Fibroblast of pulmonary artery (primary cell): ENCODE data around the gene EP400.
A peak's percentile ranks its signal among the peaks of the same experiment; 100 is the strongest.

Experiments
- DNase-seq: peaks from one replicate; pipeline ENCODE4 v3.0.0-alpha.2; 2010; ENCODE audit warnings: low read depth
- H3K4me3 ChIP-seq: replicated peaks from 2 replicates; pipeline ENCODE4 v1.5.1; 2011; ENCODE audit warnings: low read depth, mild to moderate bottlenecking, control low read depth, low read length, moderate library complexity
- TF ChIP-seq, protein P1 (sequence below): IDR thresholded peaks from 2 replicates; pipeline ENCODE4 v1.5.1; 2011; ENCODE audit warnings: mild to moderate bottlenecking, control low read depth, low read length, inconsistent platforms; ENCODE audit errors: missing control alignments

The EP400 gene, protein sequence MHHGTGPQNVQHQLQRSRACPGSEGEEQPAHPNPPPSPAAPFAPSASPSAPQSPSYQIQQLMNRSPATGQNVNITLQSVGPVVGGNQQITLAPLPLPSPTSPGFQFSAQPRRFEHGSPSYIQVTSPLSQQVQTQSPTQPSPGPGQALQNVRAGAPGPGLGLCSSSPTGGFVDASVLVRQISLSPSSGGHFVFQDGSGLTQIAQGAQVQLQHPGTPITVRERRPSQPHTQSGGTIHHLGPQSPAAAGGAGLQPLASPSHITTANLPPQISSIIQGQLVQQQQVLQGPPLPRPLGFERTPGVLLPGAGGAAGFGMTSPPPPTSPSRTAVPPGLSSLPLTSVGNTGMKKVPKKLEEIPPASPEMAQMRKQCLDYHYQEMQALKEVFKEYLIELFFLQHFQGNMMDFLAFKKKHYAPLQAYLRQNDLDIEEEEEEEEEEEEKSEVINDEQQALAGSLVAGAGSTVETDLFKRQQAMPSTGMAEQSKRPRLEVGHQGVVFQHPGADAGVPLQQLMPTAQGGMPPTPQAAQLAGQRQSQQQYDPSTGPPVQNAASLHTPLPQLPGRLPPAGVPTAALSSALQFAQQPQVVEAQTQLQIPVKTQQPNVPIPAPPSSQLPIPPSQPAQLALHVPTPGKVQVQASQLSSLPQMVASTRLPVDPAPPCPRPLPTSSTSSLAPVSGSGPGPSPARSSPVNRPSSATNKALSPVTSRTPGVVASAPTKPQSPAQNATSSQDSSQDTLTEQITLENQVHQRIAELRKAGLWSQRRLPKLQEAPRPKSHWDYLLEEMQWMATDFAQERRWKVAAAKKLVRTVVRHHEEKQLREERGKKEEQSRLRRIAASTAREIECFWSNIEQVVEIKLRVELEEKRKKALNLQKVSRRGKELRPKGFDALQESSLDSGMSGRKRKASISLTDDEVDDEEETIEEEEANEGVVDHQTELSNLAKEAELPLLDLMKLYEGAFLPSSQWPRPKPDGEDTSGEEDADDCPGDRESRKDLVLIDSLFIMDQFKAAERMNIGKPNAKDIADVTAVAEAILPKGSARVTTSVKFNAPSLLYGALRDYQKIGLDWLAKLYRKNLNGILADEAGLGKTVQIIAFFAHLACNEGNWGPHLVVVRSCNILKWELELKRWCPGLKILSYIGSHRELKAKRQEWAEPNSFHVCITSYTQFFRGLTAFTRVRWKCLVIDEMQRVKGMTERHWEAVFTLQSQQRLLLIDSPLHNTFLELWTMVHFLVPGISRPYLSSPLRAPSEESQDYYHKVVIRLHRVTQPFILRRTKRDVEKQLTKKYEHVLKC (N-terminal part only)

DNA sequence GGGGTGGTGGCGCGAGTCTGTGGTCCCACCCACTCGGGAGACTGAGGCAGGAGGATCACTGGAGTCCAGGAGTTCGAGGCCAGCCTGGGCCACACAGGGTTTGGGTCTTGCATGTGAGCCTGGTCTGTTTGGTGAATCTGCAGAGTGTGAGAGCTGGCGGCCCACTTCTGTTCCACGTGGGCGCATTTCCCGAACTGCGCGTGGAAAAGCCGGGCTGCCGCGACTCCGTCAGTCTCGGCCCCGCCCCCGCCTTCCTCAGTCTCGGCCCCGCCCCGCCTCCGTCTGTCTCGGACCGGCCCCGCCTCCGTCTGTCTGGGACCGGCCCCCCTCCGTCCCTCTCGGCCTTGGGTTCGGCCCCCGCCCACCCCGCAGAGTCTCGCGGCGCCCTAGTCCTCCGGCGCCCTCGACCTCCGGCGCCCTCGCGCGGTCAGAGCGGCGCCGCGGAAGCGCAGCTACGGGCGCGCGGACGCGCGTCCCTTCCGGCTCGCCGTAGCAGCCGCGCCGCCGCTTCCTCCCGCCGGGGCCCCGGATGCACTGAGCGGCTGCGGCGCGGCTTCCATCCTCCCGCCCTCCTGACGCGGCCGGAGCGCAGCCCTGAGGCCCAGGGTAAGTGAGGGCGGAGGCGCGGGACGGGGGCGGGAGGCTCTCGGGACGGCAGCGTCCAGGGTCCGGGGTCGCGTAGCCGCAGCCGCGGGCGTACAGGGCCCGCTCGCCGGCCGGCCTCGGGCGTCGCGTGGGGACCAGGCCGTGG is at the start of gene EP400:
Gene EP400, plus strand, starts transcription at position 512 of the 751 bp plus-strand sequence. CDS start 10,678 bp downstream, outside the sequence.
- peak; percentile 94 for DNase-seq
- H3K4me3 ChIP-seq = peak within 1 kb of the TSS; percentile 81
- TF ChIP-seq, protein P1, sequence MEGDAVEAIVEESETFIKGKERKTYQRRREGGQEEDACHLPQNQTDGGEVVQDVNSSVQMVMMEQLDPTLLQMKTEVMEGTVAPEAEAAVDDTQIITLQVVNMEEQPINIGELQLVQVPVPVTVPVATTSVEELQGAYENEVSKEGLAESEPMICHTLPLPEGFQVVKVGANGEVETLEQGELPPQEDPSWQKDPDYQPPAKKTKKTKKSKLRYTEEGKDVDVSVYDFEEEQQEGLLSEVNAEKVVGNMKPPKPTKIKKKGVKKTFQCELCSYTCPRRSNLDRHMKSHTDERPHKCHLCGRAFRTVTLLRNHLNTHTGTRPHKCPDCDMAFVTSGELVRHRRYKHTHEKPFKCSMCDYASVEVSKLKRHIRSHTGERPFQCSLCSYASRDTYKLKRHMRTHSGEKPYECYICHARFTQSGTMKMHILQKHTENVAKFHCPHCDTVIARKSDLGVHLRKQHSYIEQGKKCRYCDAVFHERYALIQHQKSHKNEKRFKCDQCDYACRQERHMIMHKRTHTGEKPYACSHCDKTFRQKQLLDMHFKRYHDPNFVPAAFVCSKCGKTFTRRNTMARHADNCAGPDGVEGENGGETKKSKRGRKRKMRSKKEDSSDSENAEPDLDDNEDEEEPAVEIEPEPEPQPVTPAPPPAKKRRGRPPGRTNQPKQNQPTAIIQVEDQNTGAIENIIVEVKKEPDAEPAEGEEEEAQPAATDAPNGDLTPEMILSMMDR = no peak

DNA sequence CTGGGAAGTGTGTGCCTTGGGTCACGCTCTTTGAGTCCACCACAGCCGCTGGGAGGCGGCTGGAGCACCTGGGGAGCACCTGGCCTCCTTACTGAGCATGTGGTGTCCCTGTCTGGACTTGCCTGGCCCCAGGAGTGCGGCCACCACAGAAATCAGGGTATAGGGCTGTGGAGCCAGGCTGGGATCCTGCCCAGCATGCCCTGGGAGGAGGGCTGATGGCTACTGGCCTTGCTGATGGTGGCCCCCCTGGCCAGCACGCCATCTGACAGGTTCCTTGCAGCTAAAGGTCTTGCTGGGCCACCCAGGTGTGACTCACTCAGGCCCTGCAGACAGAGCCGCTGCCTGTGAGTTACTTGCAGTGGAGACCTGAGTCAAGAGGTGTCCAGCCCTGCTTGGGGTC is 49.3 kb upstream of the EP400 start:
- H3K4me3 ChIP-seq = no peak overlapping the region
- no peak for DNase-seq
- TF ChIP-seq, protein P1 = no peak

DNA sequence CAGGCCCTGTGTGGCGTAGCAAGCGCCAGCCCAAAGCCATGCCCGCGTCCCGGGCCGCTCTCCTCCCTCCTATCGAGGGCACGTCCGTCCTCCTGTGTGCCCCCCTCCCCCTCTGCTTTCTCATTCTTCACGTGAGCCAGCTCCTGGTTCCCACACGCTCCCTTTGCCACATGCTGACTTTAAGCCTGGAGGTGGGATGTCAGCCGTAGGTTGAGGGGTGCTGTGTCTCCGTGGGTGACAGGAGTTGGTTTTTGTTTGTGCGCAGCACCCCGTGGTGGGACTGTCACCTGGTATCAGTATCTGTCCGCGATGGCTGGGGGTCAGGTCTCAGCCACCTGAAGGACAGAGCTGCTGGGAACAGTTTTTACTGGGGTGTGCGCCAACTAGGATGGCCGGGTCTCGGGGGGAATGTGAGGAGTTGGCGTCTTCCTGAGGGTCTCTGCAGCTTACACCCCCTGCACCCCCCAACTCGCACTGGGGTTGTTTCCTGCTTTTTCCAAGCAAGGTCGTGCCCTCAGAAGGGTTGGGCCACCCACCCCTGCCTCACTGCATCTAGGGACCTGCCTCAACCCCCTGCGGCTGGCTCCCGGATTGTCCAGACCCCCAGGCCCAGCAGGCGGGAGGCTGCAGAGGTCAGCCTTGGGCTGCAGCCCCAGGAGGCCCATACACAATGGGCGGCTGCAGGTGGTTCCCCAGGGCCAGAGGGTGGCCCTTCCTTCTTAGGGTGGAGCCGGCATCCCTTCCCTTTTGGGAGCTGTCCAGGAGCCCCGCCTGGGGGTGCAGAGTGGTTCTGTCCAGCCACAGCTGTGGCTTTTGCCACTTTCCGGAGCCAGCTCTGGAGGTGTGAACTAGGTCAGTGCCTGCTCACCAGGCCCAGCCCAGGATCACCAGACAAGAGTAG is 48.1 kb upstream of the EP400 start:
- no peak overlapping the region for H3K4me3 ChIP-seq
- TF ChIP-seq, protein P1 = no peak
- no peak for DNase-seq

DNA sequence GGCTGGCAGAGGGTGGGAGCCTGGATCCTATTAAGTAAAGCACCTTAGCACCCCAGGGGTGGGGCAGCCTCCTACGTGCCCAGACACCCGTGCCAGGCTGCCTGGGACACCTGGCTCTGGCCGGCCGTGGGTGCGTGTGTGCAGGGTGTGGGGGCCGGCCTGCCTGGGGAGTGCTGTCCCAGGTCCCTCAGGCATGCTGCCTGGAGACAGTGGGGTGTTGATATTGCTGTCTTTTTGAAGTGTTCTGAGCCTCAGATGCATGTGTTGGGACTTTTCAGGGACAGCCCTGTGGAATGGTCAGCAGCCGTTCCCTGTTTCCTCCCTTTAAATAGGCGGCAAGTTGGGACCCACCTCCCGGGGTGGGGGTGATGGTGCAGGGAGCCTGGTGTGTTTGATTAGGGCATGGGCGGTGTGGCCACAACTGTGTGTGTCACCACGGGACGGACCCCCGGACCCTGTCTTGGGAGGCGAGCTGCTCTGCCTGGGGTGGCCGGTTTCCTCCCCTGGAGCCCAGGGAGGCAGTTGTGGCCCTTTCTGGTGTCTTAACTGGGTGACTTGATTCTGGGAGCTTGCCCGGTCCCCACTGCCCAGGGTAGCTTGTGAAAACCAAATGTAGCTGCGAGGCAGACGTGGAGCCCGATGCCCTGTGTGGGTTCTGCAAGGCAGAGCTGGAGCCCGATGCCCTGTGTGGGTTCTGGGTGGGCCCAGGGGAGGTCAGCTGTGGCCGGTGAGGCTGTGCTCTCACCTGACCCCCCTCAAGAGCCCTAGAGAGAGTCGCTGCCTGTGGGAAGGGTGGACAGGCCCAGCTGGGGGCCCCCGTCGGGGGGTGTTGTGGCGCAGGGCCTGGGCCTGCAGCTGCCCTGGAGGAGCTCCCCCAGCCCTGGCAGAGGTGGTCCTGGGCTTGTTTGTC is 47.2 kb upstream of the EP400 start:
- no peak overlapping the region for H3K4me3 ChIP-seq
- no peak for DNase-seq
- TF ChIP-seq, protein P1 = no peak
